HG02938 (cell line): ENCODE data around the gene B3GLCT.
"Not testable (repeated sequence)": the region's sequence is repeated elsewhere in the genome, so short reads cannot be mapped to it uniquely, and the experiment has no call there.

Experiments
- ATAC-seq: cut with Tn5 transposase; IDR thresholded peaks from one replicate; pipeline ENCODE4 v1.9.1; 2021; ENCODE audit warnings: mild to moderate bottlenecking, moderate library complexity; ENCODE audit not compliant: unreplicated experiment

The B3GLCT gene

DNA sequence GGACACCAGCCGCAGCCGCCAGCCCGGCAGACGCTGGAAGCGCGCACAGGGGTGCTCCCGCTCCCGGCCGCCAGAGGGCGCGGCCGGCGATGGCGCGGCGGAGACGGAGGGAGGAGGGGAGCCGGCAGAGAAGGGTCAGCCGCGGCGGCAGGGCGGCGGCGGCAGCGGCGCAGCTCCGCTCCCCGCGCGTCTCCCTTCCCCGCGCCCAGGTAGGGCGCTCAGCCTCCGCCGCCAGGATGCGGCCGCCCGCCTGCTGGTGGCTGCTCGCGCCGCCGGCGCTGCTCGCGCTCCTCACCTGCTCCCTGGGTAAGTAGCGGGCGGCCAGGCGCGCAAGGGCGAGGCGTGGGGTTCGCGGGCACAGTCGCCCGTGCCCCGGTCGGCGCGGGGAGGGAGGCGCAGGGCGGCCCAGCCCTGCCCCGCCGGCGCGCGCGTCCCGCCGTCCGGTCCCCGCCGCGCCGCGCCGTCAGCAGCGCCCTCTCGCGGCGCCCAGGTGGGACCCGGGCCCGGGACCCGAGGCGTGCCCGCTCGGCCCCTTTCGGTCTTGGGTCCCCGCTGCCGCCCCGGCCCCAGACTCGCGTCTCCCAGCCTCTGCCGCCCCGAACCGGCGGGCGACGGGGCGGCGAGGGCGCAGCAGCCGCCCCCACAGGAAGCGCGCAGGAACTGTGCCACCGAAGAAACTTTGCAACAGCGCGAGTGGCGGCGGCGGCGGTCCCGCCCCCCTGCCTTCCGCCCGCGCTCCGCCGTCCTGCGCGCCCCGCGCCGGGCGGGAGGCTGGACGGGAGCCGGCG, at the start of gene B3GLCT:
Gene B3GLCT, plus strand, starts transcription at position 127 of the 788 bp plus-strand sequence. Its CDS starts 110 bp downstream, at position 237.
- peak; percentile 85 for ATAC-seq

DNA sequence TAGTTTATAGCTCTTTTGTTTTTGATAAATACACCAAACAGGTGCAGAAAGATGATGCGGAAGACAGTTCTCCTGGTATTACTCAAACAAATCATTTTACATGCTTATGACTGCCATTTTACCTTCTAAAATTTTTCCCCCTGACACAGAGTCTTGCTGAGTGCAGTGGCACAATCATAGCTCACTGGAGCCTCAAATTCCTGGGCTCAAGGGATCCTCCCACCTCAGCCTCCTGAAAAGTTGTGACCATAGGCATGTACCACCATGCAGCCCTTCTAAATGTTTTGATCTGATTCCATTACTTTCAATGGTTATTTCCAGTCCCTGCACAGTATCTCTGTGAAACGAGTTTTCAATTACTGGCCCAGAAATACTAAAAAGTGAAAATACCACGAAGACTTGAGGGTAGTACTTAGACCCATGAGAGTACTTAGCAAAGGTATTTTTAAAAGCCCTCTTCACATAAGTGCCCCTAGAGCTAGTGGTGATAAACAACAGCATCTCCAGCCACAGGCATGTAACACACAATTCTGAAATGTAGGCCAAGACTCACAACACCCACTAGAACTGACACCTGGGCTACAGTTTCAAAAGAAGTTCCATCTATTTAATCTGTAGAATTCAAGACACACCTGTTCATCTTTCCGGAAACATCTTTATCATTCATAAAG, 49.3 kb upstream of the B3GLCT start:
- ATAC-seq: no peak

DNA sequence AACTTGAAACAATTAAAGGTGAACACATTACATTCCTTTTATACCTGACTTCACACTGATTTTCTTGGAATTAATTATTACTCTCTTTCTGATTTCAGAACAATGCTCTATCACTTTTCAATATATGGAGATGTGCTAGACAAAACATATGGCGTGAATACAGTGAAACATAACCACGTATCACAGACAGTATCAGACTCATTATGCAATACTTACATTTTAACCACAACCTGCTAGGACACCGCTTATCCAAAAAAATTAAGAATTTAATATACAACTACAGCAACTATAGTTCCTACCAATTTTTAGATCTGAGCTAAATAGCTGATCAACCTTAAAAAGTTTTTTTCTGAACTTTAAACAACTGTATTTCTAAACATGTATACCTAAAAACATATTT, 47.9 kb upstream of the B3GLCT start:
- ATAC-seq: no peak

DNA sequence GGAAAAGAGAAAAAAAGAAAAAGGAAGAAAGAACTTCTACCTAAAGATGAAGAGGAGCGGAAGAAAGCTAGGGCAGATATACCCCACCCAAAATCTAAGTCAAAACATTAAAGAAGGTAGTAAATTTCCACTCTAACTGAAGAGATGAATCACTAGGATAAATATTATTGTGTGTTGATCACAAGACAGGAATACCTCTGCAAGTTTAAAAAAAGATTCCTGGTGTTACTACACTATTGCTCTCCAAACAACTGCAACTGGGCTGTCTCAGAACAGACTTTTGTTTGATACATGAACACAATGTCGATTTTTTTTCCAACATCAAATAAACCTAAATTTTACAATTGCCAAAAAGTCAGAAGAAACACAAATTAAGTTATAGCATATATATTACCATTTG, 44.8 kb upstream of the B3GLCT start:
- ATAC-seq: no peak

DNA sequence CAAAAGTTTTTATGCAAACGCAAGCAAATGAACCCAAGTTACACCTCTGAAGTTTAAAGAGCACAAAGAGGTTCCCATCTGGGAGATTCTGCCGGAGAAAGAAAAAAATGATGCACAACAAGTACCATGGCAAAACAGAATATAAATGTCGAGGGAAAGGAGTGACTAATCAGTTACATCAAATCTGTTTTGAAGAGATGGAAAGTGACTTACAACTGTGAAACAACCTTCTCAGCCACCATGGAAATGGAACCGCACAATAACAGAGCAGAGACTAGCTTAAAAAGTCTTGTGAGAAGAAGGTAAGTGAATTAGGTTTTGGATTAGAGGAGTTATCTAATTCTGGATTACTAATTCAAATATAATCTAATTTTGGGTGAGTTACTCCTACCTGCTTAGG, 40.5 kb upstream of the B3GLCT start:
- no peak for ATAC-seq

DNA sequence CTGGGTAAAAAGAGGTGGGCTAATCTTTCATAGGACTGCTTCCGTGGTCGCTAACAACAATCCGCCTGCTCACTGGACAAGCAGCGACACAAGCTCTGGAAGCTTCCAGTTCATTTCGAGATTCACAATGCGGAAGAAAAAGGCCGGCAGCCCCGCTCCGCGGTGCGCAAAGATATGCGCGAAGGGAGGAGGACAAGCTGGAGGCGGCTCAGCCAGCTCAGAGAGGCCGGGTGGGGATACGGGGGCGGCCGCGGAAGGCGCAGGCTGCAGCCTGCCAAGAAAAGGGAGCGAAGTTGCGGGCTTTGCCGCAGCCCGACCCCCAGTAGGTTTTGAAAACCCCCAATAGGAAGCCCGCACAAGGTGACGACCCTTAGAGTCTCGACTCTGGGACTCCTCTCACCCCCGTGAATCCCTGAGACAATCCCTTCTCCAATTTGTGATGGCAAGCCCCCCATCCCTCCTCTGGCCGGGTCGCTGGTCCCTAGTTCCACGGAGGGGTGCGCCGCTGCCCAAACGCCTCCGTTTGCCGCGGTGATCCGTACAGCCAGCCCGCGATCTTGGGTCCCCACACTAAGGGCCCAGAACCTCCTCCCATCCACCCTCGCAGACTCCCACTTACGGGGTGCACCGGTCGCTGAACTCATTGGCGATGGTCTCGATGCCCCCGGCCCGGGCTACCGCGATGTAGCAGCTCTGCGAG, 38.8 kb upstream of the B3GLCT start:
- peak; percentile 16 for ATAC-seq

DNA sequence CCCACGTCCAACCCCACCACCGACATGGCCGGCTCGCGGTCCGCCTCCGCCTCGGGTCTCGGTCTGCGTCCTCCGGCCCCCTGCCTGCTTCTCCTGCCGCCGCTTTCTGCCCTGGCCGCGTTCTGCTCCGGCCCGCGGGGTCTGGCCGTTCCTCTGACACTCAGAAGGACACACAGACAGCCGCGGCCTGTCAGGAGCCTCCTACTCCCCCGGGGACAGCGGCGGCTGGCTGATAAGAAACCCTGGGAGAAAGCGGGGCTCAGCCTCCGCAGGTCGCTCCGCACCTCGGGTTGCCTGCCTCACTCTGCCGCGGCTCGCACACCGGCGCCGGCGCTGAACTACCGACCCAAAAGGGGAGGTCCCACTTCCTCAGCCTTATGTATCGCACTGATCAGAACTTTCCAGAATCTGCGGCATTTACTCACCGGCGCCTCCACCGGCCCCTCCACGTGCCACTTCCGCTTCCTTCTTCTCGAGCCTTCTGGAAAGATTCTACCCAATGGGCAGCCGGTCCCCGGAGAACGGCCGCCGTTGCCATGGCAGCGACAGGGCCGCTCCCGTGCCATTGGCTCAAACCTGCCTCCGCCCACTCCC, 38.1 kb upstream of the B3GLCT start, which contains the start of gene HSPH1:
Gene HSPH1, minus strand, starts transcription at position 348 of the 594 bp plus-strand sequence. Its CDS starts 322 bp downstream, at position 26.
- ATAC-seq: peak; percentile 75

DNA sequence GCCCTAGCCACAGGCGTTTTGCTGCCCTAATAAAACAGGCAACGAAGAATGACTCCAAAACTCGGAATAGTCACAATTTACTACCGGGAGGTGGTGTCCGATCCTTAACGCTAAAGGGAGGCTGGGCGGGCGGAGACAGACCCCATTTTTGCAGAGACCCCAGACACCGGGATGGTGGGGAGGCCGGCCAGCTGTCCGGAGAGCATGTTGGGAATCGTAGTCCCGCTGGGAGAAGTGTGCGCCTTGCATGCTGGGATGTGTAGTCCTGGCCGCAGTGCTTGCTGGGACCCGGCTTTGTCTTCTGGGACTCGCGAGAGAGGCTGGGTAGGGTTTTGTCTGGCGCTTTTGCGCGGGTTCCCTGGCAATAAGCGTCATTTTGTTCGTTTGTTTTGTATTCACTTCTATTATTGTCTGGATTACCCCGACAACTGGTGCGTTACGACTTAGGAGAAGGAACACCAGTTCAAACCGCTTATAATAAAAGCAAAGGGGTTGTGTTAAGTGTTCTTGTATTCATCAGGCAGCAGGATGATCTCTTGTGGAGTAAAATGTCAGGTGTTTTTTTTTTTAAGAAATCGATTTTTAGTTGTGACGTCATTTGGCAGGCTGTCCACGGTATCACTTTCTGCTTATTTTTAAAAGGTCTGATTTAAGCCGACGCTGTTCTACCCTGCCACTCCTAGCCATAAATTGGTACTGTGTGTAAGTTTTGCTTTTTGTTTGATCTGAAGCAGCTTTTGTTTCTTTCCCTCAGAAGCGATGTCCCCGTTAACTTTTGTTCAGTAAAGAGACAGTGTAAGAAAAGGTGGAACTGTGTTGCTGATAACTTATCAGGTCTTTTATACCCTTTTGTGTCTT, 37.4 kb upstream of the B3GLCT start:
- ATAC-seq: peak; percentile 81

DNA sequence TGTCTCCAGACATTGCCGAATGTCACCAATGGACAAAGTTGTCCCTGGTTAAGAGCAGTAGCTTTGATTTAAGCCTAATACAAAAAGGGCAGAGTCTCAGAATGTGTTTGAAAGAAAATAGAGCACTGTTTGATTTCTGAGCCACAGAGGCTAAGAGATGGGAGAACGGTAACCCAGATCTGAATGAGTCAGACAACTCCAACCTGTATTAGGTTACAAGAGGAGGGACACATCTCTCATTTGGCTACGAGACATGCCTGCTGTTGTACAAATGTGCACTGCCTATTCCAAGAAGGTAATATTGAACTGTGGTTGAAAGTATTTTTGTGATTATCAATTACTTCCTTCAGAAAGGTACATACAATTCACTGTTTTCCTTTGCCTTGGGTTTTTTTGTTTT, 33.2 kb upstream of the B3GLCT start:
- no peak for ATAC-seq

DNA sequence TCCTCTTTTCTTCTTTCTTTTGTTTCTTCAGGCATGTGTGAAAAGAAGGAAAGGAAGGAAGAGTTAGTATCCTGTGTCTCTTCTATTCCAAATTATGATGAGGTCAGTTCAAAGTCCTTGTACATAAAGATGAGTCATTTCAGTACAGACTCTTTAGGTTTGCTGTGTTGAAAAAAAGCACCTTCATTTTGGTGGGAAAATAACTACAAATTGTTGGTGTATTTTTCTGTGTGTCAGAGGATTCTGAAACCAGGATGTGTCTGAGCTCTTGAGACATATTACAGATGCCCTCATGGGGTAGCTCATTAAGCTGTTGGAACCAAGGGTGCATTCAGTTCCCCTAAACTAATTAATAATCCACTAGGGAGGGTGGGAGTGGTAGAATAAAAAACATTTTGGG, 32.3 kb upstream of the B3GLCT start:
- peak; percentile 73 for ATAC-seq

DNA sequence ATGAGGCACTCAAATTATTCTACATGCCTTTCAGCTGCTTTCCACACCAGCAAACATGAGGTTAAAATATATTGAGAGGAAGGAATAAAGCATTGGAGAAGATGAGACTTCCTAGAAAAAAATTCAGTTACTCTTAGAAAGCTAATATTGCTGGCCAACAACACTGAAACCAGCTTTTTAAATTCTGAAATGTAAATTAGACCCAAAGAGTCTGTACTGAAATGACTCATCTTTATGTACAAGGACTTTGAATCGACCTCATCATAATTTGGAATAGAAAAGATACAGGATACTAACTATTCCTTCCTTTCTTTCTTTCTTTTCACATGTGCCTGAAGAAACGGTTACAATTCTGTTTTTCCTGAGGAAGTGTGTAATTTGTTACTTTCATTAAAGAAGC, 31.6 kb upstream of the B3GLCT start:
- peak; percentile 73 for ATAC-seq

DNA sequence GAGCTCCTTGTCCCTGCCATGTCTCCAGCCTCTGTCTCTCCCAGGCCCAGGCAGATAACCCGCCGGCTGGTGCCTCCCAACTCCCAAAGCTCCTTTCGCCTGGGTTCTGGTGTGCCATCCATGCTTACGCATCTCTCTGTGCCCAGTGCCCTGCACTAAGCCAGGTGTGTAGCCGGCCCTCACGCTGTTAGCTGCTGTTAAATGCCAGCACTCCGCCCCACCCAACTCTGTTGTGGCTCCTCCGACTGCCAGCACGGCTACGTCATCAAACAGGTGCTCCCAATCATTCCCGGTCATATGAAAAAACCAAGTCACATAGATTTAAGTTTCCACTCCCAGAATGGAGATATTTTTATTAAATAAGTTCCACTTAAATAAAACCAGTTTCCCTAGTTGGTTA, 31.0 kb upstream of the B3GLCT start:
- ATAC-seq: no peak

DNA sequence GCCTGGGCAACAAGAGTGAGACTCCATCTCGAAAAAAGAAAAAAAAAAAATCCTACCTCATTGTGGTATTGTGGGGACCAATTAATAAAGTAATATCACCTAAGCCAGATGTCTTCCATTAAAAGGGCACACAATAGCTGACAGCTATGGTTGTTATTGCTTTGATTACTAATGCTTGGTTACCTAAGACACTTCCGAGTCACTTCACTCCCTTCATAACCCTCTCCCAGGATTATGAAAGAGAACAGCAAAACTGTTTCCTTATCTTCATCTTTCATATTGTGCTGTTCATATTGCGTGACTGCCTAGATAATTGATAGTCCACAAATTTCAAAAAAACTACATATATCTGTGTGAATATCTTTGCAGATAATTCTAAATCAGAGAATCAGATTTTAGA, 27.8 kb upstream of the B3GLCT start:
- ATAC-seq: no peak

DNA sequence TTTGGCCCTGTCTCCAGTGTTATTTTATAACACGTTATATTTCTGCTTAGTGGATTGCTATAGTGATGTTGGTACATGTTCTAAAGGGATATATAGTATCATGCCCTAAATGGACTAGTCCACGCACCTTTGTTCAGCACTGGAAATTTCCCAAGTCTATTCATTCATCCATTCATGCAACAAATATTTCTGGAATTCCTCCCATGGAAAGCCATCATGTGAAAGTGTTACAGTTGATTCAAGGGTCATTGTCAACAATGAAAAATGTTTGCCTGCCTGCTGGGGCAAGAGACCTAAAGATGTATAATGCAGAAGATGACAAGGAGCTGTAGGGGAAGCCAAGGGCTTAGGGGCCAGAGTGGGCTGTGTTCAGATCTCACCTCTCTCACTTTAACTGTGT, 27.2 kb upstream of the B3GLCT start:
- ATAC-seq: no peak

DNA sequence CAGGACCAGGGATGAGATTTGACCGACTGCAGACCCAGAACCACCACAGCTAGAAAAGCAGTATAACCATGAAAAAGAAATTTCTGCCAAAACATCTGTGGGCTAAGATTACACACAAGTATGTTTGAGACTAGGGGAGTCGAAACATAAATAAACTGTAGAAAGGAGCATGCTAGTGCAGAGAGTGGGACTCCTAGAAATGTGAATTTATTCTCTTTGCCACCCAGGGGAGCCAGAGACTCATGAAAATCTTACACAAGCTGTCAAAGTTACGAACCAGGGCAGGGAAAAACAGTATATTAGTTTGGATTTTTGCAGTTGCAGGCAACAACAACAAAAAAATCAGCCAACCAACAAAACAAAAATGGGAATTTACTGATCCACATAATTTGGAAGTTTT, 25.8 kb upstream of the B3GLCT start:
- ATAC-seq: no peak

DNA sequence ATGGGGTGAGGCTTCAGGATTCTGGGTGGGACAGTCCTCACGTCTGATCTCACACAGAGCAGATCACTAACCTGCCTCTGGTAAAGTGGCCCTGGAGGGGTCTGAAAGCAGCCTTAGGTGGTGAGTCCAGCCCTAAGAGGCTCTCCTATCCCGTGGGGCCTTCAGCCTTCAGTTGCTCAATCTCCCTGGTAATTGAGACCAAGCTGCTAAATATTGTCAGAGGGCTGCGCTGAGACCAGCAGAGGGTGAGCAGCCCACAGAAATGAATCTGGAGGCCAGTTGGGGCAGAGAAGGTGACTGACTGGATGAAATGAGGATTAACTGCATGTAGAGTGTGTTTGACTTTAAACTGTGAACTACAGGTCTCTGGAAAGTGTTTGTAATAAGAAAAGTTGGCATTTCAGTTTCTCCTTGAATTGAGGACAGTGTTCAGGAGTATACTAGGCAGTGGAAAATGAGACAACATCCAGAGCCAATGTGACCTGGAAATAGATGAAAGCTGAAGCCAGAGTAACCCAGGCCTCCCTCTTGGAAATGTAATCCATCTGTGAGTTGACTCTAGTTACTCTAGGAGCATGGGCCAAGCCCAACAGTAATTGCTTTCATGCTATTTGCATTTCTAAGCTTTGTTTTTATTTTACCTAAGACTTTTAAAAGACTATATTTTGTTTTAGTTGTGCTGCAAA, 23.8 kb upstream of the B3GLCT start:
- no peak for ATAC-seq

DNA sequence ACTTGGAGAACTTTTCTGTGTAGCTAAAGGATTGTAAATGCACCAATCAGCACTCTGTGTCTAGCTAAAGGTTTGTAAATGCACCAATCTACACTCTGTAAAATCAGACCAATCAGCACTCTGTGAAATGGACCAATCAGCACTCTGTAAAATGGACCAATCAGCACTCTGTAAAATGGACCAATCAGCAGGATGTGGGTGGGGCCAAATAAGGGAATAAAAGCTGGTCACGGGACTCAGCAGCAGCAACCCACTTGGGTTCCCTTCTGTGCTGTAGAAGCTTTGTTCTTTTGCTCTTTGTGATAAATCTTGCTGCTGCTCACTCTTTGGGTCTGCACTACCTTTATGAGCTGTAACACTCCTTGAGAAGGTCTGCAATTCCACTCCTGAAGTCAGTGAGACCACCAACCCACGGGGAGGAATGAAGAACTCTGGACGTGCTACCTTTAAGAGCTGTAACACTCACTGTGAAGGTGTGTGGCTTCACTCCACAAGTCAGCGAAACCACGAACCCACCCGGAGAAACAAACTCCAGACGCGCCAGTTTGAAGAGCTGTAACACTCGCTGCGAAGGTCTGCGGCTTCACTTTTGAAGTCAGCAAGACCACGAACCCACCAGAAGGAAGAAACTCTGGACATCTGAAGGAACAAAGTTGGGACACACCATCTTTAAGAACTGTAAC, 21.8 kb upstream of the B3GLCT start:
- ATAC-seq: not testable (repeated sequence)

DNA sequence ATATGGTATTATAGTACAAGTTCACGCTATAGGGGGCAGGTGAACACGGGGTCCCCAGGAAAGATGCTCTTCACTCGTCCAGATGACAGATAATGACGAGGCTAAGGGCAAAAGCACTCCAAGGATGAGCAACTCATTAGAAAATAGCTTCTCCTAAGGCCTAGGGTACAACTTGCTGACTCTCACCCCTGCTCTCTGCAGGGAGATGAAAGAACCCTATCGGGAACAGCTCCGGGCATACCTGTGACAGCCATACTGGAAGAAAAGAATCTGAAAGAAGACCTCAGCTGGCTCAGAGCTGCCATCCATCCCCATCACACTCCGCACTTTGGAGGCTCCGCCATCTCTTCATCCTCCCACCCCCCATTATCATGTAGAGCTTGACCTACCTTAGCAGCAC, 20.5 kb upstream of the B3GLCT start:
- no peak for ATAC-seq

DNA sequence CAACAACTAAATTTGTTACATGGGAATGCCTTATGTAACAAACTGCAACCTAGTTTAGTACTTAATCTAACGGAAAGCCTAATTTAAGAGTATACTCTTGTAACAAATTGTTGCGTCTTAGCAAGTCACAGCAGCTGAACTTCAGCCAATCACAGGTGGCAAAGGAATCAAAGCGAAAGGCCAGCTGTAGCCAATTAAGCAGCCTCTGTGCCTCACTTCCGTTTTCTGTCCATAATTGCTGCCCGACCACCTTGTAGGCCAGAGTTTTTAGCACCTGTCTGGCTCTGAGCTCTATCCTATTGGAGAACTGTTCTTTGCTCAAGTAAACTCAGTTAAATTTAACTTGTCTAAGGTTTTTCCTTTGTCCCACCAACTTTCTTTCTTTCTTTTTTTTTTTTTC, 20.0 kb upstream of the B3GLCT start:
- ATAC-seq: no peak
